ENCODE data around the gene FAM221B. TPM values are rescaled to one million over a fixed set of nuclear protein-coding genes. Genes with fewer than 3 reads are reported as not detected.

The FAM221B gene
- total and polyA plus RNA-seq, 2 experiments from 2014 or later, result 0.47 TPM; not detected in 1

DNA sequence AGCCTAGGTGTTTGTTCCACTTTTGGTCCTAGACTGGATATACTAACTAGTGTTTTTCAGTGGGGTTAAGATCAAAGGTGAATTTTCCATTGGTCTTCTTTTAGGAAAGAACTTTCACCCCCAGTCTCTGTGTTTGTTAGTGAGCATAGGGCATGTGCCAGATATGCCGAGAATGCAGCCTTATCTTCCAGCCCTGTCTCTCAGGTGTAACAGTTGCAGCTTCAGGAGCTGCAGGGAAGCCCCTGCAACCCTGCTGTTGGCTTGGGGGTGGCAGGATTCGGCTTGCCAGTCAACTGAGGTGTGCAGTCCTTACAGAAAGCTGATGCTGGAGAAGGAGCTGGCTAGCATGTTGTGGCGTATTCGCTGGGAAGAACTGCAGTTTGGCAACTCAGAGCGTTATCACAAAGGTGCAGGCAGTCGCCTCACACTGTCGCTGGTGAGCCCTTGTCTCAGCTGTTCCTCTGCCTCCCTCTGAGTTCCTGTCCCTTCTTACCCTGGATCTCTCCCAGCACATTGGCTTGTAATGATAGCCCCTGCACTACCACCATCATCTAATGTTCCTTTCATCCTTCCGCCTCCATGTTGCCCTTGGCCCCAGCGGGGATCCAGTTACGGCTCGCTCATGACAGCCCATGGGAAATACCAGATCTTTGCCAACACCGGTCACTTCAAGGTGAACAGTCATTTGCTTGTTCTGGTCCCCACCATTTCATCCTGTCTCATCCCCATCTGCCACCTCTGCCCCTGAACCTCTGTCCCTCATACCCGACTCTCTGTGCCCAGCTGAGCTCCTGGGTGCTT is 27.0 kb downstream of the FAM221B start (continued):
- TF ChIP-seq ZNF331 (CRISPR knock-in tag; IDR thresholded peaks at IDR 0.05; ENCODE audit: low read depth) (no peak), JUNB (IDR thresholded peaks at IDR 0.05; ENCODE audit: unreplicated experiment) (no peak), ETS1 (IDR thresholded peaks at IDR 0.05) (no peak), EZH2phosphoT487 (IDR thresholded peaks at IDR 0.05; ENCODE audit: unreplicated experiment) (no peak), REST (IDR thresholded peaks at IDR 0.05; ENCODE audit: unreplicated experiment) (no peak)

DNA sequence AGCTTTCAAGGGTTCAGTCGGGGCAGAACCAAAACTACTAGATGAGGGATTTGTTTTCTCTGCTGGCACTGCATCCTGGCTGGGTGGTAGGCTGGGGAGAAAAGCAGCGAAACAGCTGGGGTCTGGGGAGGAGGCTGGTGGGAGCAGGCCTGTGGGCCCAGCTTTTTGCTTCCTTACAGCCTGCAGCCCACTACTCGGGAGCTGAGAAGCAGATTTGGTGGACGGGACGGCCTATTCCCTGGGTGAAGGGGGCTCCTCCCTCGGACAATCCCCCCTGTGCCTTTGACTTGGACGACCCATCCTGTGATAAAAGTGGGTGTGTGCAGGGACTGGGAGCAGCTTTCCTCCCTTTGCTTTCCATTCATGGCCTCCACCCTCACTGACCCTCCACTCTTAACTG is 28.0 kb downstream of the FAM221B start:
- no peaks in the 10 kb centered on the region; the same call in 1 of the 2 replicates for H4K20me1 ChIP-seq (replicated peaks; ENCODE audit: insufficient read depth)
- H3K27ac Mint-ChIP-seq, result no peak overlapping the region
- no peak overlapping the region for H3K4me3 ChIP-seq
- peaks cover 6% of the 10 kb centered on the region; the same call in 1 of the 2 replicates for H3K4me1 ChIP-seq (ENCODE audit: insufficient read depth)
- H3K9me3 Mint-ChIP-seq, result no peaks in the 10 kb centered on the region; the same call in 2 of the 3 replicates
- peaks cover 6% of the 10 kb centered on the region; the same call in 2 of the 3 replicates for H3K4me1 Mint-ChIP-seq
- ATAC-seq, result no peak
- H3K36me3 ChIP-seq (ENCODE audit: insufficient read depth), result 0 out of 2 replicates have a peak, but pooled peaks cover 7% of the 10 kb centered on the region
- peaks cover 4% of the 10 kb centered on the region for H3K27me3 Mint-ChIP-seq (ENCODE audit: insufficient read depth, low read depth, poor library complexity)
- H3K36me3 Mint-ChIP-seq (ENCODE audit: low read depth), result no peaks in the 10 kb centered on the region; the same call in 2 of the 3 replicates
- H3K4me2 ChIP-seq, result no peak overlapping the region
- H3K79me2 ChIP-seq (replicated peaks; ENCODE audit: insufficient read depth), result no peaks in the 10 kb centered on the region
- 0 out of 2 replicates have a peak, but pooled peaks cover 3% of the 10 kb centered on the region for H3F3A ChIP-seq (replicated peaks; ENCODE audit: low read depth)
- no peaks in the 10 kb centered on the region for H3K27me3 ChIP-seq (ENCODE audit: insufficient read depth)
- no peak for DNase-seq (ENCODE audit: low spot score)
- H3K4me3 Mint-ChIP-seq, result no peak overlapping the region
- no peak overlapping the region for H2AFZ ChIP-seq
- no peaks in the 10 kb centered on the region for H3K9me2 ChIP-seq (ENCODE audit: insufficient read depth)
- H3K27ac ChIP-seq (ENCODE audit: low read depth), result no peak overlapping the region
- TF ChIP-seq CREB1 (CRISPR knock-in tag; IDR thresholded peaks at IDR 0.05; ENCODE audit: low read depth) (no peak), REST (IDR thresholded peaks at IDR 0.05; ENCODE audit: unreplicated experiment) (no peak), JUNB (IDR thresholded peaks at IDR 0.05; ENCODE audit: unreplicated experiment) (no peak), NANOG (IDR thresholded peaks at IDR 0.05; ENCODE audit: borderline replicate concordance) (no peak), EZH2 (IDR thresholded peaks at IDR 0.05; ENCODE audit: low read depth, unreplicated experiment) (no peak), STAT1 (IDR thresholded peaks at IDR 0.05; ENCODE audit: unreplicated experiment) (no peak), ZNF331 (CRISPR knock-in tag; IDR thresholded peaks at IDR 0.05; ENCODE audit: low read depth) (no peak), ETS1 (IDR thresholded peaks at IDR 0.05) (no peak), ZNF114 (CRISPR knock-in tag; IDR thresholded peaks at IDR 0.05) (no peak)

Data from GM23338 (cell line).